ENCODE measurements around the gene KIF20B.

GRCh38 chr10:89813546-89813945 is 112.2 kb downstream of the KIF20B start:
- TF ChIP-seq CTCF (optimal IDR thresholded peaks at IDR 0.05 in 1 of 3, IDR thresholded peaks at IDR 0.05 in 1 of 3, conservative IDR thresholded peaks at IDR 0.05 in 1 of 3; ENCODE audit: extremely low read depth in 1 of 3, insufficient read depth in 2 of 3, low read length in 3 of 3) (no peak), EZH2 (IDR thresholded peaks at IDR 0.05; ENCODE audit: low read length) (no peak)

All from keratinocyte (primary cell).